ENCODE data around the gene XPO1.
A peak's percentile ranks its signal among the peaks of the same experiment; 100 is the strongest.
"Not testable (repeated sequence)": the region's sequence is repeated elsewhere in the genome, so short reads cannot be mapped to it uniquely, and the experiment has no call there.

XPO1 gene

GRCh38 chr2:61469424-61470121 is 68.6 kb downstream of the XPO1 start:
- DNase-seq (ENCODE audit: low spot score), result peak; percentile 24

GRCh38 chr2:61468231-61468630 is 69.9 kb downstream of the XPO1 start:
- DNase-seq (ENCODE audit: low spot score), result not testable (repeated sequence)

- DNase-seq (ENCODE audit: low spot score), result no peak
These were observed 73.1 kb downstream of the XPO1 start for GRCh38 chr2:61465045-61465444.

- no peak for DNase-seq (ENCODE audit: low spot score)
These were observed 74.2 kb downstream of the XPO1 start for GRCh38 chr2:61463769-61464475.

- no peak for DNase-seq (ENCODE audit: low spot score)
These were observed 76.8 kb downstream of the XPO1 start for GRCh38 chr2:61461404-61461803.

GRCh38 chr2:61460163-61460562 is 78.0 kb downstream of the XPO1 start:
- no peak for DNase-seq (ENCODE audit: low spot score)

GRCh38 chr2:61456746-61457420 is 81.3 kb downstream of the XPO1 start:
- no peak for DNase-seq (ENCODE audit: low spot score)

GRCh38 chr2:61456070-61456745 is 81.9 kb downstream of the XPO1 start:
- DNase-seq (ENCODE audit: low spot score), result no peak

GRCh38 chr2:61454972-61455371 is 83.2 kb downstream of the XPO1 start:
- DNase-seq (ENCODE audit: low spot score), result not testable (repeated sequence)

- no peak for DNase-seq (ENCODE audit: low spot score)
These were observed 83.8 kb downstream of the XPO1 start for GRCh38 chr2:61454383-61454782.

- no peak for DNase-seq (ENCODE audit: low spot score)
These were observed 85.8 kb downstream of the XPO1 start for GRCh38 chr2:61452392-61452791.

- DNase-seq (ENCODE audit: low spot score), result no peak
These were observed 87.0 kb downstream of the XPO1 start for GRCh38 chr2:61451178-61451577.

- DNase-seq (ENCODE audit: low spot score), result no peak
These were observed 88.0 kb downstream of the XPO1 start for GRCh38 chr2:61450144-61450543.

- no peak for DNase-seq (ENCODE audit: low spot score)
These were observed 89.9 kb downstream of the XPO1 start for GRCh38 chr2:61448229-61448628.

- DNase-seq (ENCODE audit: low spot score), result not testable (repeated sequence)
These were observed 91.2 kb downstream of the XPO1 start for GRCh38 chr2:61446971-61447370.

GRCh38 chr2:61443342-61444041 is 94.7 kb downstream of the XPO1 start:
- no peak for DNase-seq (ENCODE audit: low spot score)

- DNase-seq (ENCODE audit: low spot score), result no peak
These were observed 98.7 kb downstream of the XPO1 start for GRCh38 chr2:61439241-61440002.

- no peak for DNase-seq (ENCODE audit: low spot score)
These were observed 99.5 kb downstream of the XPO1 start for GRCh38 chr2:61438670-61439069.

GRCh38 chr2:61437170-61437569 is 101.0 kb downstream of the XPO1 start:
- no peak for DNase-seq (ENCODE audit: low spot score)

GRCh38 chr2:61436092-61436491 is 102.1 kb downstream of the XPO1 start:
- no peak for DNase-seq (ENCODE audit: low spot score)

GRCh38 chr2:61435291-61435690 is 102.9 kb downstream of the XPO1 start:
- no peak for DNase-seq (ENCODE audit: low spot score)

Measured in globus pallidus (tissue), 1 donor.